ENCODE data around the gene PI16. TPM values are rescaled to one million over a fixed set of nuclear protein-coding genes. Genes with fewer than 3 reads are reported as not detected.
"Not testable (repeated sequence)": the region's sequence is repeated elsewhere in the genome, so short reads cannot be mapped to it uniquely, and the experiment has no call there.

PI16 gene
- total RNA-seq, 1 donor from 2014 or later, result 33.5 TPM

DNA sequence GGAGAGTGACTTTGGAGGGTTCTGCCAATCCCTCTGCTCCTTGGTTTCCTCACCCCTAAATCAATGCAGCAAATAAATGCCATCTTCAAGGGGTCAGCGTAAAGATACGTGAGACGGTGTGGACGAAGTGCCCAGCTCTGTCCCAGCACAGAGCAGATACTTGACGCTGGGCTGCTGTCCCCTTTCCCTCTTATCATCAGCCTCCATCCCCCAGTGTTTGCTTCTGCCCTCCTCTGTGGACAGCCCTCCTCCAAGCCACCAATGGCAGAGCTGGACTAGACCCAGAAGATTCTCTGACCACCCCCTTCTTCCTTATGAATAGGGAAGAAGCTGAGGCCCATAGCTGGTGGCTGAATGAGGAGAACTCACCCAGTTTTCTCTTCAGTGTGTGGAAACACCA is 17.7 kb upstream of the PI16 start:
- no peak for DNase-seq (ENCODE audit: low spot score in 2 of 2)
- Histone ChIP-seq H3K27me3 (no peaks in the 10 kb centered on the region), H3K27ac (no peak overlapping the region), H3K9me3 (no peaks in the 10 kb centered on the region), H3K36me3 (no peaks in the 10 kb centered on the region), H3K4me3 (no peak overlapping the region), H3K4me1 (no peaks in the 10 kb centered on the region)
- TF ChIP-seq, protein P1, sequence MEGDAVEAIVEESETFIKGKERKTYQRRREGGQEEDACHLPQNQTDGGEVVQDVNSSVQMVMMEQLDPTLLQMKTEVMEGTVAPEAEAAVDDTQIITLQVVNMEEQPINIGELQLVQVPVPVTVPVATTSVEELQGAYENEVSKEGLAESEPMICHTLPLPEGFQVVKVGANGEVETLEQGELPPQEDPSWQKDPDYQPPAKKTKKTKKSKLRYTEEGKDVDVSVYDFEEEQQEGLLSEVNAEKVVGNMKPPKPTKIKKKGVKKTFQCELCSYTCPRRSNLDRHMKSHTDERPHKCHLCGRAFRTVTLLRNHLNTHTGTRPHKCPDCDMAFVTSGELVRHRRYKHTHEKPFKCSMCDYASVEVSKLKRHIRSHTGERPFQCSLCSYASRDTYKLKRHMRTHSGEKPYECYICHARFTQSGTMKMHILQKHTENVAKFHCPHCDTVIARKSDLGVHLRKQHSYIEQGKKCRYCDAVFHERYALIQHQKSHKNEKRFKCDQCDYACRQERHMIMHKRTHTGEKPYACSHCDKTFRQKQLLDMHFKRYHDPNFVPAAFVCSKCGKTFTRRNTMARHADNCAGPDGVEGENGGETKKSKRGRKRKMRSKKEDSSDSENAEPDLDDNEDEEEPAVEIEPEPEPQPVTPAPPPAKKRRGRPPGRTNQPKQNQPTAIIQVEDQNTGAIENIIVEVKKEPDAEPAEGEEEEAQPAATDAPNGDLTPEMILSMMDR (IDR thresholded peaks at IDR 0.05), result no peak
- intact Hi-C loops (cut with DNase I), result no loop called here

DNA sequence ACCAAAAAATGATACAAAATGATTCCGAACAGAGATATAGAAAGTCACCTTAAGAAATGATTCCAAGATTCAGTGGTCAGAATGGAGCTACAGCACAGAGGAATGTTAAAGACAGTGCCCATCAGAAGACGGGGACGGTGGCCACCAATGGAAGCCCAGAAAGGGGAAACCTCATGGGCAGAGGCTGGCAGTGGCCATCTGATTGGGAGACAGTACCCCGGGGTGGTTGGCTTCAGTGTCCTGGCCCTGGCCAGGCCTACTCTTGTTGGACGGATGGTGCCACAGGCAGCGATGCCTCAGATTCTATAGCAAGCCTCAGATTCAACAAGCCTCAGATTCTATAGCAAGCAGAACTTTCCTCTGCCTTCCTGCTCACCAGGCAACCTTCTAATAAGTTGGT is 16.6 kb upstream of the PI16 start:
- Histone ChIP-seq H3K36me3 (no peaks in the 10 kb centered on the region), H3K4me3 (no peak overlapping the region), H3K27ac (no peak overlapping the region), H3K4me1 (no peaks in the 10 kb centered on the region), H3K9me3 (no peaks in the 10 kb centered on the region), H3K27me3 (no peaks in the 10 kb centered on the region)
- intact Hi-C loops (cut with DNase I), result no loop called here
- no peak for DNase-seq (ENCODE audit: low spot score in 2 of 2)
- TF ChIP-seq, protein P1 (IDR thresholded peaks at IDR 0.05), result no peak

GRCh38 chr6:36938536-36938935 is 16.0 kb upstream of the PI16 start:
- H3K36me3 ChIP-seq, result no peaks in the 10 kb centered on the region
- no peak overlapping the region for H3K4me3 ChIP-seq
- H3K9me3 ChIP-seq, result no peaks in the 10 kb centered on the region
- DNase-seq (ENCODE audit: low spot score in 2 of 2), result no peak
- H3K4me1 ChIP-seq, result no peaks in the 10 kb centered on the region
- no peak overlapping the region for H3K27ac ChIP-seq
- intact Hi-C loops (cut with DNase I), result no loop called here
- H3K27me3 ChIP-seq, result no peaks in the 10 kb centered on the region
- TF ChIP-seq, protein P1 (IDR thresholded peaks at IDR 0.05), result no peak

GRCh38 chr6:36939005-36939404 is 15.5 kb upstream of the PI16 start:
- DNase-seq (ENCODE audit: low spot score in 2 of 2), result not testable (repeated sequence)

GRCh38 chr6:36940027-36940426 is 14.5 kb upstream of the PI16 start:
- DNase-seq (ENCODE audit: low spot score in 2 of 2), result no peak
- intact Hi-C loops (cut with DNase I), result no loop called here
- H3K4me1 ChIP-seq, result no peaks in the 10 kb centered on the region
- H3K9me3 ChIP-seq, result no peaks in the 10 kb centered on the region
- H3K27me3 ChIP-seq, result no peaks in the 10 kb centered on the region
- H3K27ac ChIP-seq, result no peak overlapping the region
- no peak overlapping the region for H3K4me3 ChIP-seq
- no peaks in the 10 kb centered on the region for H3K36me3 ChIP-seq
- TF ChIP-seq, protein P1 (IDR thresholded peaks at IDR 0.05), result no peak

More at GRCh38 chr6:36939005-36939404, 15.5 kb upstream of the PI16 start:
- H3K4me1 ChIP-seq; H3K36me3 ChIP-seq; H3K4me3 ChIP-seq; intact Hi-C loops (cut with DNase I); H3K9me3 ChIP-seq; H3K27me3 ChIP-seq; H3K27ac ChIP-seq: not testable (repeated sequence)

GRCh38 chr6:36941561-36941960 is 13.0 kb upstream of the PI16 start:
- H3K4me1 ChIP-seq; H3K4me3 ChIP-seq; intact Hi-C loops (cut with DNase I); H3K36me3 ChIP-seq; H3K27me3 ChIP-seq; H3K27ac ChIP-seq; DNase-seq (ENCODE audit: low spot score in 2 of 2); H3K9me3 ChIP-seq: not testable (repeated sequence)

DNA sequence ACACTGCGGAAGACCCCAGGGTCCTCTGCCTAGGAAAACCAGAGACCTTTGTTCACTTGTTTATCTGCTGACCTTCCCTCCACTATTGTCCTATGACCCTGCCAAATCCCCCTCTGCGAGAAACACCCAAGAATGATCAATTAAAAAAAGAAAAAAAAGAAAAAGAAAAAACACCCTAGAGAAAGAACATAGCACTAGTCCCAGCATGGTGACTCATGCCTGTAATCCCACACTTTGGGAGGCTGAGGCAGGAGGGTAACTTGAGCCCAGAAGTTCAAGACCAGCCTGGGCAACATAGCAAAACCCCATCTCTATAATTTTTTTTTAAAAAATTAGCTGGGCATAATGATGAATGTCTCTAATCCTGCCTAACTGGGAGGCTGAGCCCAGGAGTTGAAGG is 12.2 kb upstream of the PI16 start:
- intact Hi-C loops (cut with DNase I); H3K27ac ChIP-seq; H3K27me3 ChIP-seq; H3K36me3 ChIP-seq; H3K4me1 ChIP-seq; DNase-seq (ENCODE audit: low spot score in 2 of 2); H3K4me3 ChIP-seq; H3K9me3 ChIP-seq: not testable (repeated sequence)

Data from ascending aorta (tissue), 2 donors.